Measurements from ENCODE around the gene TMEM50B.
"Not testable (repeated sequence)": the region's sequence is repeated elsewhere in the genome, so short reads cannot be mapped to it uniquely, and the experiment has no call there.

TMEM50B gene

GRCh38 chr21:33477066-33477465, 2.7 kb downstream of the TMEM50B start:
- H3K4me3 ChIP-seq (ENCODE audit: low read depth, low read length): no peak overlapping the region
- no peak for TF ChIP-seq CTCF (IDR thresholded peaks at IDR 0.05; ENCODE audit: low read depth, low read length)

GRCh38 chr21:33473344-33473743, 6.4 kb downstream of the TMEM50B start:
- no peak for TF ChIP-seq CTCF (IDR thresholded peaks at IDR 0.05; ENCODE audit: low read depth, low read length)
- no peak overlapping the region for H3K4me3 ChIP-seq (ENCODE audit: low read depth, low read length)

GRCh38 chr21:33470701-33471100, 9.1 kb downstream of the TMEM50B start:
- H3K4me3 ChIP-seq (ENCODE audit: low read depth, low read length): no peak overlapping the region
- TF ChIP-seq CTCF (IDR thresholded peaks at IDR 0.05; ENCODE audit: low read depth, low read length): no peak

- H3K4me3 ChIP-seq (ENCODE audit: low read depth, low read length): not testable (repeated sequence)
Measured at GRCh38 chr21:33469183-33469582, 10.6 kb downstream of the TMEM50B start.

- H3K4me3 ChIP-seq (ENCODE audit: low read depth, low read length): no peak overlapping the region
- TF ChIP-seq CTCF (IDR thresholded peaks at IDR 0.05; ENCODE audit: low read depth, low read length): no peak
Measured at GRCh38 chr21:33461538-33462250, 18.1 kb downstream of the TMEM50B start.

- TF ChIP-seq CTCF (IDR thresholded peaks at IDR 0.05; ENCODE audit: low read depth, low read length): no peak
- H3K4me3 ChIP-seq (ENCODE audit: low read depth, low read length): no peak overlapping the region
Measured at GRCh38 chr21:33458861-33459260, 20.9 kb downstream of the TMEM50B start.

GRCh38 chr21:33455686-33456446, 23.9 kb downstream of the TMEM50B start:
- H3K4me3 ChIP-seq (ENCODE audit: low read depth, low read length): no peak overlapping the region
- TF ChIP-seq CTCF (IDR thresholded peaks at IDR 0.05; ENCODE audit: low read depth, low read length): no peak
